ENCODE measurements around the gene NANOS3.

Gene NANOS3

GRCh38 chr19:13887018-13887436 is 10.1 kb downstream of the NANOS3 start:
- H3K4me3 ChIP-seq (ENCODE audit: insufficient read depth, low read depth, low read length, poor library complexity, severe bottlenecking) = no peak overlapping the region
- no peaks in the 10 kb centered on the region for H3K9me3 ChIP-seq (ENCODE audit: control insufficient read depth, low read length)
- DNase-seq = peak in 1 of 3 donors; percentile 36
- H3K27ac ChIP-seq (ENCODE audit: insufficient read depth, low read length, poor library complexity, severe bottlenecking) = no peak overlapping the region
- peaks cover 14% of the 10 kb centered on the region for H3K4me1 ChIP-seq (ENCODE audit: control insufficient read depth, insufficient read depth, low read length, poor library complexity, severe bottlenecking)
- H3K36me3 ChIP-seq (ENCODE audit: control insufficient read depth, insufficient read depth, low read length) = no peaks in the 10 kb centered on the region
- no peaks in the 10 kb centered on the region for H3K27me3 ChIP-seq (replicated peaks; ENCODE audit: control insufficient read depth, insufficient read depth, low read length, poor library complexity, severe bottlenecking)

- Histone ChIP-seq H3K27ac (ENCODE audit: insufficient read depth, low read length, poor library complexity, severe bottlenecking) (no peak overlapping the region), H3K36me3 (ENCODE audit: control insufficient read depth, insufficient read depth, low read length) (no peaks in the 10 kb centered on the region), H3K27me3 (replicated peaks; ENCODE audit: control insufficient read depth, insufficient read depth, low read length, poor library complexity, severe bottlenecking) (no peaks in the 10 kb centered on the region), H3K4me3 (ENCODE audit: insufficient read depth, low read depth, low read length, poor library complexity, severe bottlenecking) (no peak overlapping the region), H3K9me3 (ENCODE audit: control insufficient read depth, low read length) (no peaks in the 10 kb centered on the region), H3K4me1 (ENCODE audit: control insufficient read depth, insufficient read depth, low read length, poor library complexity, severe bottlenecking) (peaks cover 9% of the 10 kb centered on the region)
- no peak for DNase-seq
These were observed 10.6 kb downstream of the NANOS3 start for GRCh38 chr19:13887517-13887916.

GRCh38 chr19:13888281-13888680 is 11.3 kb downstream of the NANOS3 start:
- Histone ChIP-seq H3K4me1 (ENCODE audit: control insufficient read depth, insufficient read depth, low read length, poor library complexity, severe bottlenecking) (peaks cover 1% of the 10 kb centered on the region), H3K27ac (ENCODE audit: insufficient read depth, low read length, poor library complexity, severe bottlenecking) (no peak overlapping the region), H3K27me3 (replicated peaks; ENCODE audit: control insufficient read depth, insufficient read depth, low read length, poor library complexity, severe bottlenecking) (no peaks in the 10 kb centered on the region), H3K36me3 (ENCODE audit: control insufficient read depth, insufficient read depth, low read length) (no peaks in the 10 kb centered on the region), H3K9me3 (ENCODE audit: control insufficient read depth, low read length) (no peaks in the 10 kb centered on the region), H3K4me3 (ENCODE audit: insufficient read depth, low read depth, low read length, poor library complexity, severe bottlenecking) (no peak overlapping the region)
- DNase-seq = no peak

GRCh38 chr19:13890136-13890535 is 13.2 kb downstream of the NANOS3 start:
- Histone ChIP-seq H3K36me3 (ENCODE audit: control insufficient read depth, insufficient read depth, low read length) (no peaks in the 10 kb centered on the region), H3K9me3 (ENCODE audit: control insufficient read depth, low read length) (no peaks in the 10 kb centered on the region), H3K27me3 (replicated peaks; ENCODE audit: control insufficient read depth, insufficient read depth, low read length, poor library complexity, severe bottlenecking) (no peaks in the 10 kb centered on the region), H3K4me1 (ENCODE audit: control insufficient read depth, insufficient read depth, low read length, poor library complexity, severe bottlenecking) (no peaks in the 10 kb centered on the region), H3K4me3 (ENCODE audit: insufficient read depth, low read depth, low read length, poor library complexity, severe bottlenecking) (no peak overlapping the region), H3K27ac (ENCODE audit: insufficient read depth, low read length, poor library complexity, severe bottlenecking) (no peak overlapping the region)
- DNase-seq = no peak

GRCh38 chr19:13892870-13893269 is 15.9 kb downstream of the NANOS3 start:
- no peak for DNase-seq
- H3K27me3 ChIP-seq (replicated peaks; ENCODE audit: control insufficient read depth, insufficient read depth, low read length, poor library complexity, severe bottlenecking) = no peaks in the 10 kb centered on the region

GRCh38 chr19:13894552-13894951 is 17.6 kb downstream of the NANOS3 start:
- DNase-seq = no peak
- no peaks in the 10 kb centered on the region for H3K36me3 ChIP-seq (ENCODE audit: control insufficient read depth, insufficient read depth, low read length)
- H3K27ac ChIP-seq (ENCODE audit: insufficient read depth, low read length, poor library complexity, severe bottlenecking) = no peak overlapping the region
- no peaks in the 10 kb centered on the region for H3K27me3 ChIP-seq (replicated peaks; ENCODE audit: control insufficient read depth, insufficient read depth, low read length, poor library complexity, severe bottlenecking)
- no peaks in the 10 kb centered on the region for H3K9me3 ChIP-seq (ENCODE audit: control insufficient read depth, low read length)
- H3K4me1 ChIP-seq (ENCODE audit: control insufficient read depth, insufficient read depth, low read length, poor library complexity, severe bottlenecking) = no peaks in the 10 kb centered on the region
- H3K4me3 ChIP-seq (ENCODE audit: insufficient read depth, low read depth, low read length, poor library complexity, severe bottlenecking) = no peak overlapping the region

More at GRCh38 chr19:13892870-13893269, 15.9 kb downstream of the NANOS3 start:
- Histone ChIP-seq H3K4me1 (ENCODE audit: control insufficient read depth, insufficient read depth, low read length, poor library complexity, severe bottlenecking) (no peaks in the 10 kb centered on the region), H3K36me3 (ENCODE audit: control insufficient read depth, insufficient read depth, low read length) (no peaks in the 10 kb centered on the region), H3K27ac (ENCODE audit: insufficient read depth, low read length, poor library complexity, severe bottlenecking) (no peak overlapping the region), H3K4me3 (ENCODE audit: insufficient read depth, low read depth, low read length, poor library complexity, severe bottlenecking) (no peak overlapping the region), H3K9me3 (ENCODE audit: control insufficient read depth, low read length) (no peaks in the 10 kb centered on the region)

GRCh38 chr19:13896227-13896626 is 19.3 kb downstream of the NANOS3 start:
- no peaks in the 10 kb centered on the region for H3K36me3 ChIP-seq (ENCODE audit: control insufficient read depth, insufficient read depth, low read length)
- no peak for DNase-seq
- no peaks in the 10 kb centered on the region for H3K9me3 ChIP-seq (ENCODE audit: control insufficient read depth, low read length)
- H3K27me3 ChIP-seq (replicated peaks; ENCODE audit: control insufficient read depth, insufficient read depth, low read length, poor library complexity, severe bottlenecking) = no peaks in the 10 kb centered on the region
- H3K4me3 ChIP-seq (ENCODE audit: insufficient read depth, low read depth, low read length, poor library complexity, severe bottlenecking) = no peak overlapping the region
- no peak overlapping the region for H3K27ac ChIP-seq (ENCODE audit: insufficient read depth, low read length, poor library complexity, severe bottlenecking)
- H3K4me1 ChIP-seq (ENCODE audit: control insufficient read depth, insufficient read depth, low read length, poor library complexity, severe bottlenecking) = no peaks in the 10 kb centered on the region

- no peak overlapping the region for H3K4me3 ChIP-seq (ENCODE audit: insufficient read depth, low read depth, low read length, poor library complexity, severe bottlenecking)
- no peaks in the 10 kb centered on the region for H3K36me3 ChIP-seq (ENCODE audit: control insufficient read depth, insufficient read depth, low read length)
- no peak overlapping the region for H3K27ac ChIP-seq (ENCODE audit: insufficient read depth, low read length, poor library complexity, severe bottlenecking)
- no peaks in the 10 kb centered on the region for H3K4me1 ChIP-seq (ENCODE audit: control insufficient read depth, insufficient read depth, low read length, poor library complexity, severe bottlenecking)
- H3K9me3 ChIP-seq (ENCODE audit: control insufficient read depth, low read length) = no peaks in the 10 kb centered on the region
- H3K27me3 ChIP-seq (replicated peaks; ENCODE audit: control insufficient read depth, insufficient read depth, low read length, poor library complexity, severe bottlenecking) = no peaks in the 10 kb centered on the region
- DNase-seq = no peak
These were observed 22.5 kb downstream of the NANOS3 start for GRCh38 chr19:13899393-13899792.

GRCh38 chr19:13899912-13900584 is 23.1 kb downstream of the NANOS3 start:
- Histone ChIP-seq H3K36me3 (ENCODE audit: control insufficient read depth, insufficient read depth, low read length) (no peaks in the 10 kb centered on the region), H3K4me1 (ENCODE audit: control insufficient read depth, insufficient read depth, low read length, poor library complexity, severe bottlenecking) (no peaks in the 10 kb centered on the region), H3K9me3 (ENCODE audit: control insufficient read depth, low read length) (no peaks in the 10 kb centered on the region), H3K27ac (ENCODE audit: insufficient read depth, low read length, poor library complexity, severe bottlenecking) (no peak overlapping the region), H3K27me3 (replicated peaks; ENCODE audit: control insufficient read depth, insufficient read depth, low read length, poor library complexity, severe bottlenecking) (no peaks in the 10 kb centered on the region), H3K4me3 (ENCODE audit: insufficient read depth, low read depth, low read length, poor library complexity, severe bottlenecking) (no peak overlapping the region)
- no peak for DNase-seq

GRCh38 chr19:13902993-13903555 is 26.1 kb downstream of the NANOS3 start:
- Histone ChIP-seq H3K4me3 (ENCODE audit: insufficient read depth, low read depth, low read length, poor library complexity, severe bottlenecking) (no peak overlapping the region), H3K27ac (ENCODE audit: insufficient read depth, low read length, poor library complexity, severe bottlenecking) (no peak overlapping the region), H3K9me3 (ENCODE audit: control insufficient read depth, low read length) (no peaks in the 10 kb centered on the region), H3K4me1 (ENCODE audit: control insufficient read depth, insufficient read depth, low read length, poor library complexity, severe bottlenecking) (peaks cover 15% of the 10 kb centered on the region), H3K36me3 (ENCODE audit: control insufficient read depth, insufficient read depth, low read length) (no peaks in the 10 kb centered on the region), H3K27me3 (replicated peaks; ENCODE audit: control insufficient read depth, insufficient read depth, low read length, poor library complexity, severe bottlenecking) (no peaks in the 10 kb centered on the region)
- no peak for DNase-seq
